GM19395 (cell line): Measurements from ENCODE around the gene SHROOM3.

Source experiments
- ATAC-seq: cut with Tn5 transposase; IDR thresholded peaks from one replicate; pipeline ENCODE4 v1.9.1; 2021; ENCODE audit warnings: mild to moderate bottlenecking, moderate library complexity; ENCODE audit not compliant: unreplicated experiment

The SHROOM3 gene

GRCh38 chr4:76489686-76490161 lies 54.7 kb downstream of the SHROOM3 start:
- ATAC-seq = no peak

DNA sequence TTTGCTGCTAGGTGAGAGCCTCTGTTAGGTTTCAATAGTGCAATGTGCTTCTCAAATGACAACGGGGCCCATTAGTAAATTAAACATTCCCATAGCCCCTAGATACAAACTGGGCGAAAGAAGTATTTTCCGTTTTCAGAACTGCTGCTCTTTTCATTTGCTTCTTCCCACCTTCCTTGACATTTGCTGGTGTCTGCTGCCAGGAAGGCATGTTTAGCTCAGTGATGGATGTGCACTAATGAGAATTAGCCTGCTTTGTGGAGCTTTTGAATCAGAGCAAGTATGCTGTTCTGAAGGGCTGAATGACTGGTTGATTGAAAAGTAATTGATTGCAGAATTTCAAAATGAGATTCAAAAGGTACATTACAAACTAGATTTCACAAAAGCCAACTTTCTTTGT lies 57.0 kb downstream of the SHROOM3 start:
- no peak for ATAC-seq

DNA sequence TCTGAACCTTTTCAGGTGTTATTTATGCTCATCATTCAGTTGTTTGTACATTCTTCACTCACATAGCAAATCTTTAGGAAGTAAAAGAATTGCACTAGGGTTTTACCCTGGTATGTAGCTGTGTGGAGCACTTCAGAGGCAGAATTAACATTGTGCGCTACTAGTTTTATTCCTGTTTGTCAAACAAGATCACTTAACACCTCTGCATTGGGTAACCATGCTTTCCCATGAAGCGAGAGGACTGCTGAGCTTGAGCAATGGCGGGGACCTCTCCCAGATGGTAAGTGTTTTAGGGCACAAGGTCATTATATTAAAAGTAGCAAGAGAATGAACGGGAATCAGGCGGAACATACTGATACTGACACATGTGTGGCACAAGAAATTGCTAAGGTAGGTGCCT lies 59.2 kb downstream of the SHROOM3 start:
- ATAC-seq = no peak

- ATAC-seq = no peak
Observed at GRCh38 chr4:76494871-76495590, 60.0 kb downstream of the SHROOM3 start.

DNA sequence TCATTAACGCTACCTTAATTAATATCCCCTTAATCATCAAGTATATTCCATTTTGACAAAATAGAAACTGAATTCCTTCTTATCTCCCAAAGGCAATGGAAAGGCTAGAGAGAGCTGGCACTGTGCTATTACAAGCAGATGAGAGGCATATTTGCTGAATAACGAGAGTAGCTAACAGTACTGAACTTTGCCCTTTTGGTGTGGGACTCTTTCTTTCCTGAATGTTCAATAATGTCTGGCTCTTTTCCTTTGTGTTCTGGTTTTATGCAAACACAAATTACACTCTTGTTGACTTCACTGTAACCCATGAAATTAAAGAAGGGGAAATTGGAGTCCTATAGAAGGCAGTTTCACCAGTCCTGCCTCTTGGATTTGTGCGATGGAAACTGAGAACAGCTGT lies 63.5 kb downstream of the SHROOM3 start:
- ATAC-seq = no peak

- peak; percentile 93 for ATAC-seq
Observed at GRCh38 chr4:76499461-76499860, 64.4 kb downstream of the SHROOM3 start.

DNA sequence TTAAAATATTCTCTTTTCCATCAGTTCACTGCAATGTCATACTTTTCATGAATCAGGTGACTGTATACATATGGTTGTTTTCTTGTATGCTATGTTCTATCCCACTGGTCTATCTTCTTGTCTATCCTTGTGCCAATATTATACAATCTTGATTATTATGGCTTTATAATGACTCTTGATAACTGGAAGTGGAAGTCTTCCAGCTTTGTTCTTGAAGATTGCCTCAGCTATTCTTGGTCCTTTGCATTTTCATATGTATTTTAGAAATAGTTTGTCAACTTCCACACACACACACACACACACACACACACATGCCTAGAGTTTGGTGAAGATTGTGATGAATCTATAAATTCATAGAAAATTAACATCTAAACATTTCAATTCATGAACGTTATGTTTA lies 67.9 kb downstream of the SHROOM3 start:
- ATAC-seq = no peak

- no peak for ATAC-seq
Observed at GRCh38 chr4:76504613-76505465, 69.8 kb downstream of the SHROOM3 start.

DNA sequence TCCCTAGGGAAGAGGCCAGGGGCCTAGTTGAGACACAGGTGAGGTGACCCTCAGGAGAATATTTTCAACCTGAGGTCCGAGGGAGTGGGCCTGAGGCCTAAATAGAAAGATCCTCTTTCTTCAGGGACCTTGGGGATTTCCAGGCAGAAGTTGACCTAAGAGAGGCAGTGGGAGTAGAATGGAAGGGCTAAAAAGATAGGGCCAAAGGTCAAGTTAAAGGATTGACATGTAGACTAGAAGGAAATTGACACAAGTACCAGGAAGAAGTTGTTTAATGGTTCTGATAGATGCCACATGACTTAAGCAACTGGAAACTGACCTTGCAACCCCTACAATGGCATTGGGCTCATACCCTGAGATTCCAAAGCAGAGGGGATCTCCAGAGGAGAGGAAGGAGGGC lies 76.9 kb downstream of the SHROOM3 start:
- ATAC-seq = no peak

GRCh38 chr4:76513482-76513881 lies 78.5 kb downstream of the SHROOM3 start:
- ATAC-seq = no peak

DNA sequence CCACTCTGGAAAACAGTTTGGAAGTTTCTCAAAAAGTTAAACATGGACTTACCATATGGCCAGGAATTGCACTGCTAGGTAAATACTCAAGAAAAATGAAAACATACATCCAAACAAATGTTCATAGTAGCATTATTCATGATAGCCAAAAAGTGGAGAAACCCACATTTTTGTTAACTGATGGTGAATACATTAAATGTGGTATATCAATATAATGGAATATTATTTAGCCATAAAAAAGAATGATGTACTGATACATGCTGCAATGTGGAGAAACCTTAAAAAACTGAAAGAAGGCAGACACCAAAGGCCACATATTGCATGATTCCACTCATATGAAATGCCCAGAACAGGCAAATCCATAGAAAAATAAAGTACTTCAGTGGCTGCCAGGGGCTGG lies 79.1 kb downstream of the SHROOM3 start:
- no peak for ATAC-seq

GRCh38 chr4:76515975-76516843 lies 81.2 kb downstream of the SHROOM3 start:
- peak; percentile 87 for ATAC-seq

DNA sequence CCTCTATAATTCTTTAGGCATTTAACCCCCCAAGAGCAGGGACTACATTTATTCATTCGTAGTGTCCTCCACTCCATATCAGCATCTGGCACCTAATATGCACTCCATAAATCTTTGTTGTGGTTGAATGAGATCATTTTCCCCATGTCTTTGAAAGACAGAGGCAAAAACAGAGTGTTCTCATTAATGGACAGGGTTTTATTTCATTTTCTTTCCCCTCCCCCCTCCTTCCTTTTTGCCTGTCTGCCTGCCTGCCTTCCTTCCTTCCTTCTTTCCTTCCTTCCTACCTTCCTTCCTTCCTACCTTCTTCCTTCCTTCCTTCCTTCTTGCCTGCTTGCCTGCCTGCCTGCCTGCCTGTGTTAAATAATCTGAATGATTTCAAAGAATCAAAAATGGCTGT lies 83.2 kb downstream of the SHROOM3 start:
- ATAC-seq = no peak

- ATAC-seq = no peak
Observed at GRCh38 chr4:76523593-76523992, 88.6 kb downstream of the SHROOM3 start.

- no peak for ATAC-seq
Observed at GRCh38 chr4:76525751-76526150, 90.7 kb downstream of the SHROOM3 start.

DNA sequence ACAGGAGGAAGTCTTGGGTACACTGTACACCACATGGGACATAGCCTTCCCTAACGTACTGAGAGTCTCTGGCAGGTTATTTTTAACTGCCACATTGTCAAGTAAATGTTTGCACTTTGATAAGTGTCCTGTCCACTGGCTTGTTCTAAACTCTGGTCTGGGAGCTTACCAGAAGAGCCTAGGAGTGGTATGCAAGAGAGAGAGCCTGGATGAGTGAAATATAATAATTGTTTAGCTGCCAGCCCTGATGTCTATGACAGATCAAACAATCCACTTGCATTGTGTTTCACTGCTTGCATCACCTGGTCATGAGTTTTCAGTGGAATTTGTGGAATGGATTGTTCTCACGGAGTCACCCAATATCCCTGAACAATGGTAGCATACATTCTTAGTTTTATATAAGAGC lies 91.6 kb downstream of the SHROOM3 start:
- ATAC-seq = no peak

DNA sequence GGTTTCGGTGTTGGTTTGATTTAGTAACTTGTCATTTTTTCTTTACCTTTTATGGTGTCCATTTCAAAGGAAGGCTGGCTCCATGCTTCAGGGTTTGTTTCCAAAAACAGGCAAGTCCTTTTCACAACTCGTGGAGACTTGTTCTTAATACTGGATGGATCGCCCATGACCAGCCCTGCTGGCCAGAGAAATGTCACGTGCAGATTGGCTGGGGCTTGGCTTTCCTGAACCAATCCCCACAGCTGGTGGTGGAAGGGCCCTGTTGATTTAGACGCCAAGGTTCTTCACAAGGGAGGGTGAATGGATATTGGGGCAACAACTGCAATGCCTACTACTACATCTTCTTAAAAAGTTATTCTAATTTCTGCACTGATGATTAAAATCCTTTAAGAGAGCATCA lies 92.6 kb downstream of the SHROOM3 start:
- no peak for ATAC-seq

DNA sequence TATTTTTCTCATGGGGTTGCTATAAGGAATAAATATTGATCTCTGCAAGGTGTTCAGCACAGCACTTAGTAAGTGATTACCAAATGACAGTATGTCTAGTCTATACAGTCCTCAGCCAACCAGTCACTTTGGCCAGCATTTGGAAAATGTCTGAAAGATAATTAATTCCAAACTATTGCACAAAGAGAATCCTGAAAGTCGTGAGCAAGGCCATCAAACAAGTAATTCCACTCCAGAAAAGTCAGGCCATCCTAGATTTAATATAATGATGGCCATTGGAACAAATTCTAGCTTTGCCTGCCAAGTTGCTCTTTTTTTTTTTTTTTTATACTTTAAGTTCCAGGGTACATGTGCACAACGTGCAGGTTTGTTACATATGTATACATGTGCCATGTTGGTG lies 96.6 kb downstream of the SHROOM3 start:
- ATAC-seq = no peak

- no peak for ATAC-seq
Observed at GRCh38 chr4:76532805-76533204, 97.8 kb downstream of the SHROOM3 start.

- ATAC-seq = no peak
Observed at GRCh38 chr4:76533314-76533713, 98.3 kb downstream of the SHROOM3 start.
